ENCODE results near the gene ITK. TPM values are rescaled to one million over a fixed set of nuclear protein-coding genes. Genes with fewer than 3 reads are reported as not detected.

The ITK gene
- total and polyA plus RNA-seq, 2 donors (not counting 1 experiment from before 2014, with no cell fraction given): 0.75 to 1.1 TPM

- H3K9me3 Mint-ChIP-seq (ENCODE audit: insufficient read depth): no peaks in the 10 kb centered on the region
Measured at GRCh38 chr5:157204765-157205164, 24.1 kb downstream of the ITK start.

More at GRCh38 chr5:157204765-157205164, 24.1 kb downstream of the ITK start:
- Histone ChIP-seq H4K20me1 (ENCODE audit: control insufficient read depth, insufficient read depth, low read length, poor library complexity, severe bottlenecking) (no peaks in the 10 kb centered on the region), H3K27me3 (replicated peaks in 1 of 4; ENCODE audit: control extremely low read depth in 1 of 4, control insufficient read depth in 3 of 4, insufficient read depth in 4 of 4, low read length in 3 of 4) (no peaks in the 10 kb centered on the region), H3K36me3 (replicated peaks in 1 of 2; ENCODE audit: control extremely low read depth in 1 of 2, control insufficient read depth in 1 of 2, extremely low read depth in 1 of 2, insufficient read depth in 2 of 2, low read length in 1 of 2) (no peaks in the 10 kb centered on the region), H2AFZ (ENCODE audit: insufficient read depth, low read depth, low read length, poor library complexity, severe bottlenecking) (peak overlapping the region; percentile 48), H3K9ac (ENCODE audit: low read length) (no peak overlapping the region), H3K4me2 (replicated peaks; ENCODE audit: low read depth, low read length, poor library complexity, severe bottlenecking) (peak overlapping the region; percentile 23), H3K4me3 (ENCODE audit: control extremely low read depth in 1 of 5, extremely low read depth in 1 of 5, insufficient read depth in 1 of 5, low read depth in 2 of 5, low read length in 4 of 5) (no peak overlapping the region), H3K9me3 (ENCODE audit: control extremely low read depth in 1 of 3, control insufficient read depth in 2 of 3, insufficient read depth in 1 of 3, low read length in 2 of 3) (peaks cover 0 to 1% (median 0%) of the 10 kb centered on the region in 3 donors), H3K27ac (ENCODE audit: low read length in 2 of 2) (peak overlapping the region in 1 of 2 donors; percentile 34), H3K4me1 (ENCODE audit: control insufficient read depth in 2 of 2, insufficient read depth in 2 of 2, low read length in 2 of 2) (peaks cover 12% of the 10 kb centered on the region in 2 donors), H3K79me2 (ENCODE audit: control insufficient read depth, insufficient read depth, low read length) (no peaks in the 10 kb centered on the region)
- Mint-ChIP-seq H3K27ac (peak overlapping the region; percentile 59), H3K4me3 (no peak overlapping the region), H3K27me3 (no peaks in the 10 kb centered on the region), H3K4me1 (peaks cover 8% of the 10 kb centered on the region)
- TF ChIP-seq EZH2 (IDR thresholded peaks at IDR 0.05; ENCODE audit: borderline replicate concordance, insufficient read depth, low read depth, low read length, poor library complexity, severe bottlenecking) (no peak), CTCF (IDR thresholded peaks at IDR 0.05) (no peak)
- ChIA-PET CTCF (interaction anchor here (0.7 to 1.5 kb wide), 3 partner anchors 49 to 121 kb away, joined by 3 read pairs; no protein-coding TSS in a partner anchor), POLR2A (no interaction called here)
- ATAC-seq (ENCODE audit: low read depth) (peak; percentile 53), DNase-seq (peak; percentile 67)
- intact Hi-C loops (cut with micrococcal nuclease): loop anchor here (10.0 kb wide), 1 partner anchor 50 kb away; no protein-coding TSS in a partner anchor
- WGBS (ENCODE audit: insufficient coverage): no CpG with 5 or more reads among the region's 4 CpGs

Data from B cell (primary cell).